ENCODE measurements around the gene EIF4G2.

EIF4G2 gene

DNA sequence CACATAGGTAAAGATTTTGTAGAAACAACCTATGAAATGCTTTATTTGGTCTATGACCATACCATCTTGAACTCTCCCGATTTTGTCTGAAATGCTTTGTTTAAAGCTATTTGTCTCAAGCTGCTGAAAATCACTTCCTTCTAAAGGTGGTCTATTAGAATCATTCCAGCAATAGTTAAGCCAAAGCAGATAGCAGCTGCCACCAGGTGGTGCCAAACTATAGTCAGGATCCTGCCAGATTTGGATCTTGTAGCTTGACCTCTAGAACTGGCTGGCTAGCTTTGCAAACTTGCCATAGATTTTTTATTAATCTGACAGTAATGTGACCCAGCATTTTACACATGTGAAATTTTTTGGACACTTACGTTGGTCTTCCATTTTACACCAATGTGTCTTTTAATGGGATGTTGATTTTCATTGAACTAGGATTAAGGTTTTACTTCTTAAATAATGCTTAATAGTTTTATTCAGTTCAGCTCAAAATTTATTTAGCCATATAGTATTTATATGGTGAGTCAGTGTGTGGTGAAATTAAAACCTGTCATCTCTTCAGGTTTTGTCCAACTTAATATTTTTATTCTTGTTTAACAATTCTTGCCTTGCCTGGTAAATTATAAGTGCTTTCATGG is 38.0 kb downstream of the EIF4G2 start:
- DNase-seq: peak; percentile 26

DNA sequence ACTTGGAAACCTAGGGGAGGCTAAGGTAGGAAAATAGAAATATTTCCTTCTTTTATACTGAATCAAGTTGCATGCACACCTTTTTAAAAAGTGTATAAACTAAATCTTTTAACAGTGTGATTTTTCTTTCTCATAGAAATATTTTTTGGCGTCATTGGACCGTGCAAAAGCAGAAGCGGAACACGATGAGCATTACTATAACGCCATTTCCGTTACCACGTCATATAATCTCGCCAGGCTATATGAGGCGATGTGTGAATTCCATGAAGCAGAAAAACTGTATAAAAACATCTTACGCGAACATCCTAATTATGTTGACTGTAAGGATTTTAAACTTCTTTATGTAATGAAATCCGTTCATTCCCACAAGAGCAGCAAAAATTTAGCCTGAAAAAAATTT is 44.3 kb downstream of the EIF4G2 start:
- no peak for DNase-seq

DNA sequence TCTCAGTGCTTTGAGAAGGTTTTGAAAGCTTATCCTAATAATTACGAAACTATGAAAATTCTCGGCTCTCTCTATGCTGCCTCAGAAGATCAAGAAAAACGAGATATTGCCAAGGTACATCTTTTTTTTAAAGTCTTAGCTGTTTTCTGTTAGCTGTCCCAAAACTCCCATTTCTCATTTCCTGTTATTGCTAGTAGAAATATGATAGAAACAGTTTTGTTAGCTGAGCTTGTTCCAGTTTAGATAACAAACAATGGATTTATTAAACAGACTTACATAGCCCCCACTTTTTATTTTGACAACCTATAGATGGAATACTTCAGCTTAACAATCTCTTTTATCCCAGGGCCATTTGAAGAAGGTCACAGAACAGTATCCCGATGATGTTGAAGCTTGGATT is 45.0 kb downstream of the EIF4G2 start:
- no peak for DNase-seq

DNA sequence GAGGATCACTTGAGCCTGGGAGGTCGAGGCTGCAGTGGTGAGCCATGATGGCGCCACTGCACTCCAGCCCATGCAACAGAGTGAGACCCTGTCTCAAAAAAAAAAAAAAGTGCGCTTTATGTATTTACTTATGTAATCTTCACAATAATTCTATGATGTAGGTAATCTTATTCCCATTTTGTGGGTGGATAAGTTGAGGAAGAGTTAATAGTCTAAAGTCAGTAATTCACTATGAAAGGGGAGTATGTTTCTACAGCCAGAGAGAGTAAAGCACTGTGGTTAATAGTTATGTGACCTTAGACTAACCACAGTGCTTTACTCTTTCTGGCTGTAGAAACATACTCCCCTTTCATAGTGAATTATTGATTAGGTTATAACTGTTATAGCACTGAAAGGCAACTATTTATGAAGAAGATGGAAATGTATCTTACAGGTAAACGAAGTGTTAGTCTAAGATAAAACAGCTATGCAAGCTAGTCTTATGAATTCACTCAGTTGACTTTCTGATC is 45.8 kb downstream of the EIF4G2 start:
- DNase-seq: no peak

DNA sequence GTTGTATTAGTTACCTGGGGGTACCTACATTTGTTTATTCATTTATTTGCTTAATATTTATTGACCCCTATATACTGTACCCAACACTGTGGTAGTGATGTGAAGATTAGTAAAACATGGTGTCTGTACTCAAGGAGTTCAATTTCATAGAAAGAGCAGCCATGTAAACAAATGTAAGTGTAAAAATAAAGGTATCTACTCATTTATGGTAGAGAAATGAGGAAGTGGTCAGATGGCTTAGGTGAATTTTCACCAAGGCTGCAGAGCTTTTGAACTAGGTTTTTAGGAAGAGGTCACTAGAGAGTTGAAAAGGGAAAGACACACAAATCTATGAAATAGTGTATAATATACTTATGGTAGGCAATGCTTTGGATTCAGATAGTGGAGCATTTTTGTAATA is 46.5 kb downstream of the EIF4G2 start:
- no peak for DNase-seq

GRCh38 chr11:10761085-10761698 is 47.5 kb downstream of the EIF4G2 start:
- DNase-seq: no peak

- DNase-seq: no peak
These were observed 49.8 kb downstream of the EIF4G2 start for GRCh38 chr11:10758957-10759356.

DNA sequence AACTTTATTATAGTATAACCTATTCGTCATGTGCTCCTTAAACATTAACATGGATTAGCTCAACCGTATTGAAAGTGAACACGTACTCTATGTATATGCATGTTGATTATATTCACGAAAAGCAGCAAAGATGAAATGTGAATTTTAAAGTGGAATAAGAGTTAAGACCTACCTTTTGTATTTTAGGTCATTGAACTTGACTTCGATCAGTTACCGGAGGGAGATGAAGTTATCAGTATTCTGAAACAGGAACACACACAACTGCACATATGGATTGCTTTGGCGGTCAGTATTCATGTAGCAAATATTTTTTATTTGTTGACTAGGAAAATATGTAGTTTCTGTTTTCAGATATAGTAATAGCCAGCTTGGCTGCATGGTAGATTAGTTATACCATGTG is 56.2 kb downstream of the EIF4G2 start:
- no peak for DNase-seq

GRCh38 chr11:10752061-10752460 is 56.7 kb downstream of the EIF4G2 start:
- DNase-seq: no peak

DNA sequence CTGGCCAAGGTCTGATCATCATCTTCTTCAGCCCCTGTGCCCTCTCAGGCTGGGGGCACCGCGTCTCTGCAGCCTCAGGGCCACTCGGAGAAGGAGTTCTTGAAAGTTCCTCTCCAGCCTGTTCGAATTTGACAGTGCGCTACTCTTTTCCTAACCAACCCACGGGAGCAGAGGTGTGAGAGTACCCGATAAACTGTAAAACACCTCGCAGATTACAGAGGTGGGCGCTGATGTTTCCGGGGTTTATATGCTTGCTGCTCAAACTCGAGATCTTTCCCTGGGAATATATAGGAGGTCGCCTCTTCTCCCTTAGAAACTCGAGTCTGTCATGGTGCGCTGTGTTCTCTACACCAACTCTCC is 57.2 kb downstream of the EIF4G2 start:
- DNase-seq: no peak

- peak; percentile 88 for DNase-seq
These were observed 57.7 kb downstream of the EIF4G2 start, which contains the start of gene CTR9 for GRCh38 chr11:10750838-10751580. Gene CTR9 (plus strand): TSS chr11:10751246. CDS start chr11:10751413, 167 bp downstream.

DNA sequence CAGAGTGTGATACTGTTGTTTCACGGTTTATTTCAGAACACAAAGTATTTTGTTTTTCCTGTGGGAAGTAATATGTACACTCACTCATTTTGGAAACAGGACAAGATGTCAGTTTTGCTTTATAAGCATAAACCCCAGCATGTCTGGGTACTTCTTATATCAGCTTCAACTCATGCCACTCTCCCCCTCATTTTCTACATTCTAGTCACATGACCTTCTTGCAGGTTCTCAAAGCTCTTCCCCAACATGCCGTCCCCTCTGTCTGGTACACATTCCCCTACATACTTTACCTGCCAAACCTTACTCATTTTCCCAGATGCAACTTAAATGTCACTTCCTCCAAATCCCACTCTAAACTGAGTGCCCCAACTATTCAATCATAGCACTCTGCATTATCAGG is 59.2 kb downstream of the EIF4G2 start:
- DNase-seq: no peak

GRCh38 chr11:10747733-10748132 is 61.0 kb downstream of the EIF4G2 start:
- DNase-seq: no peak

Data from activated CD4-positive, alpha-beta T cell treated with anti-CD3 and anti-CD28 coated beads, Interleukin-2, amount 50 U/mL, for 1 hour (primary cell).